Transverse colon (tissue), 4 donors: ENCODE results near the gene MEF2D.

Experiments used
- CTCF ChIP-seq, 5 experiments: fragments of 200-600 bp in 3 of 5; fragments of 450-650 bp in 2 of 5; sonication (generic) in 3 of 5; IDR thresholded peaks; 1 replicate in 2 of 5; 2 replicates in 3 of 5; pipeline ENCODE4 v1.5.1; 2016 to 2017; ENCODE audit warnings: antibody characterized with exemption in 5 of 5, inconsistent platforms in 3 of 5, mild to moderate bottlenecking in 2 of 5, moderate library complexity in 1 of 5
- EP300 ChIP-seq: sonication (generic); formaldehyde crosslinking; IDR thresholded peaks from one replicate; pipeline ENCODE4 v1.6.1; 2017; ENCODE audit warnings: antibody characterized with exemption, low read depth
- POLR2A ChIP-seq: fragments of 450-650 bp; IDR thresholded peaks from one replicate; pipeline ENCODE4 v1.6.1; 2016; ENCODE audit warnings: antibody characterized with exemption, mild to moderate bottlenecking, moderate library complexity
- POLR2AphosphoS5 ChIP-seq, 3 donors: sonication (generic); formaldehyde crosslinking; IDR thresholded peaks; one replicate each; pipeline ENCODE4 v1.6.1; 2016; ENCODE audit warnings: antibody characterized with exemption in 3 of 3

GRCh38 chr1:156444407-156445001, 56.1 kb downstream of the MEF2D start:
- peak in 2 of 5 experiments; percentile 19 to 25 for TF ChIP-seq CTCF (IDR thresholded peaks at IDR 0.05)
- no peak for TF ChIP-seq POLR2A
- no peak for TF ChIP-seq EP300
- no peak for TF ChIP-seq POLR2AphosphoS5 (IDR thresholded peaks at IDR 0.05)
